Uterus (tissue), 2 donors: ENCODE measurements around the gene KRT8.

Experiments
- POLR2A ChIP-seq, 2 donors: fragments of 450-650 bp; IDR thresholded peaks; one replicate each; pipeline ENCODE4 v1.6.1; 2016; ENCODE audit warnings: antibody characterized with exemption in 2 of 2, mild to moderate bottlenecking in 1 of 2, moderate library complexity in 1 of 2
- TF ChIP-seq, protein P1 (sequence below), 4 experiments: fragments of 200-600 bp in 2 of 4; fragments of 450-650 bp in 2 of 4; sonication (generic) in 2 of 4; IDR thresholded peaks; one replicate each; pipeline ENCODE4 v1.5.1; 2016 to 2019; ENCODE audit warnings: antibody characterized with exemption in 4 of 4, mild to moderate bottlenecking in 2 of 4, moderate library complexity in 1 of 4

DNA sequence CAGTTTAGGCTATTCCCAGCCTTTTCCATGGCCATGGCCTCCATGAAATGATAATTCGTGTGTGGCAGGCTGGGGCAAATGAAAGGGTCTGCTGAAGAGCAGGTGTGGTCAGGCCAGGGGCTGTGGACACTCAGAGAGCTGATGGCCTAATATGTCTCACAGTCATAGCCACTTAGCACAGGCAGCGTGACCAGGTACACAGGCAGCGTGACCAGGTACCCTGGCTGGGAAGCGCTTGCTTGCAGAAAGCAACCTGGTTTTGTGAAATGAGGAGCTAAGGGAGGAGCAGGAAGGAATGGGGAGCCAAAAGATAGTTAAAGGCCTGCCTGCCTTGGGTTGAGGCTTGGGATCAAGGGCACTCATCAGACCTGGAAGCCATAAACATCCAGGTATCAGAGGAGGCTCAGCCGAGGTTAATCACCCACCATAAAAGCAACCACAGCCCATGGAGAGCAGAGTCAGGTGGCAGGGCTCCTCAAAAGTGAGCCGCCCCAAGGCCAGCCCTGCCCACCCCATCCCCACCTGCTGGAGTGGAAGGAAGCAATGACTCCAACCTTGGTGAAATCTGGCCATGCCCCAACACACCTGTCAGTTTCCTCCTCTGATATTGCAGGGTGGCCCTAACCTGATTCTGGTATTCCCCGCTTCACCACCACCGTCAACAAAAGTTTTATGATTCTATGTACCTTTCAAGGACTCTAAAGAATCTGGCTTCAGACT, 8.0 kb upstream of the KRT8 start:
- TF ChIP-seq POLR2A (IDR thresholded peaks at IDR 0.05), result no peak
- TF ChIP-seq, protein P1, sequence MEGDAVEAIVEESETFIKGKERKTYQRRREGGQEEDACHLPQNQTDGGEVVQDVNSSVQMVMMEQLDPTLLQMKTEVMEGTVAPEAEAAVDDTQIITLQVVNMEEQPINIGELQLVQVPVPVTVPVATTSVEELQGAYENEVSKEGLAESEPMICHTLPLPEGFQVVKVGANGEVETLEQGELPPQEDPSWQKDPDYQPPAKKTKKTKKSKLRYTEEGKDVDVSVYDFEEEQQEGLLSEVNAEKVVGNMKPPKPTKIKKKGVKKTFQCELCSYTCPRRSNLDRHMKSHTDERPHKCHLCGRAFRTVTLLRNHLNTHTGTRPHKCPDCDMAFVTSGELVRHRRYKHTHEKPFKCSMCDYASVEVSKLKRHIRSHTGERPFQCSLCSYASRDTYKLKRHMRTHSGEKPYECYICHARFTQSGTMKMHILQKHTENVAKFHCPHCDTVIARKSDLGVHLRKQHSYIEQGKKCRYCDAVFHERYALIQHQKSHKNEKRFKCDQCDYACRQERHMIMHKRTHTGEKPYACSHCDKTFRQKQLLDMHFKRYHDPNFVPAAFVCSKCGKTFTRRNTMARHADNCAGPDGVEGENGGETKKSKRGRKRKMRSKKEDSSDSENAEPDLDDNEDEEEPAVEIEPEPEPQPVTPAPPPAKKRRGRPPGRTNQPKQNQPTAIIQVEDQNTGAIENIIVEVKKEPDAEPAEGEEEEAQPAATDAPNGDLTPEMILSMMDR (IDR thresholded peaks at IDR 0.05), result no peak
